PC-3 (cell line): ENCODE data around the gene ERGIC1. TPM values are rescaled to one million over a fixed set of nuclear protein-coding genes. Genes with fewer than 3 reads are reported as not detected.

ENCODE experiments used
- ATAC-seq: fragments of 200-7000 bp; cut with Tn5 transposase; 2 replicates; pipeline ENCODE4 v1.9.1; 2020; ENCODE audit warnings: mild to moderate bottlenecking, moderate library complexity
- BruUV-seq: library from RNA; stranded (reverse); fragments of 400-500 nt; replicated peaks from 2 replicates; lab custom pipeline; 2021; lab: Mats Ljungman, UMichigan
- CTCF ChIA-PET: fragments of 300-600 bp; sonication (Branson Sonifier 250); formaldehyde crosslinking; loops from one replicate; lab custom pipeline; 2022; ENCODE audit warnings: antibody characterized with exemption; lab: Charles Lee
- POLR2A ChIA-PET: fragments of 300-600 bp; sonication (Branson Sonifier 250); formaldehyde crosslinking; loops from one replicate; lab custom pipeline; 2022; ENCODE audit warnings: antibody characterized with exemption; ENCODE audit not compliant: unreplicated experiment; lab: Charles Lee
- DNase-seq: peaks from one replicate; pipeline ENCODE4 v3.0.0-alpha.2; 2015
- H2AFZ ChIP-seq: fragments of 300-600 bp; sonication (generic); 2 replicates; pipeline ENCODE4 v1.6.0; 2016; ENCODE audit warnings: antibody characterized with exemption, low read length
- H3F3A ChIP-seq: fragments of 300-600 bp; sonication (generic); one replicate; pipeline ENCODE4 v1.6.0; 2017; ENCODE audit warnings: antibody characterized with exemption, low read length, control low read depth, mild to moderate bottlenecking; ENCODE audit not compliant: unreplicated experiment
- H3K27ac ChIP-seq: fragments of 300-600 bp; sonication (generic); 2 replicates; pipeline ENCODE4 v1.5.1; 2016; ENCODE audit warnings: mild to moderate bottlenecking, low read length
- H3K27me3 ChIP-seq: fragments of 300-600 bp; sonication (generic); 2 replicates; pipeline ENCODE4 v1.6.1; 2016; ENCODE audit warnings: low read length, mixed read lengths
- H3K36me3 ChIP-seq: fragments of 300-600 bp; sonication (generic); 2 replicates; pipeline ENCODE4 v1.6.1; 2016; ENCODE audit warnings: low read depth, mixed run types, low read length, mixed read lengths
- H3K4me1 ChIP-seq: fragments of 300-600 bp; sonication (generic); 2 replicates; pipeline ENCODE4 v1.5.1; 2016; ENCODE audit warnings: low read length; ENCODE audit not compliant: insufficient read depth
- H3K4me2 ChIP-seq: fragments of 300-600 bp; sonication (generic); 2 replicates; pipeline ENCODE4 v1.6.0; 2016; ENCODE audit warnings: low read length
- H3K4me3 ChIP-seq: fragments of 300-600 bp; sonication (generic); 2 replicates; pipeline ENCODE4 v1.5.1; 2016; ENCODE audit warnings: mild to moderate bottlenecking, low read length, mixed read lengths
- H3K79me2 ChIP-seq: fragments of 300-600 bp; sonication (generic); 2 replicates; pipeline ENCODE4 v1.6.1; 2017; ENCODE audit warnings: low read length, mixed read lengths
- H3K9ac ChIP-seq: fragments of 300-600 bp; sonication (generic); 2 replicates; pipeline ENCODE4 v1.6.0; 2016; ENCODE audit warnings: mild to moderate bottlenecking, low read length
- H3K9me2 ChIP-seq: fragments of 300-600 bp; sonication (generic); replicated peaks from 2 replicates; pipeline ENCODE4 v1.6.1; 2016; ENCODE audit warnings: mixed run types, low read length, mixed read lengths
- H3K9me3 ChIP-seq: fragments of 300-600 bp; sonication (generic); 2 replicates; pipeline ENCODE4 v1.6.1; 2016; ENCODE audit warnings: low read length, mixed read lengths
- H4K20me1 ChIP-seq: fragments of 300-600 bp; sonication (generic); 2 replicates; pipeline ENCODE4 v1.6.1; 2016; ENCODE audit warnings: low read length, mixed read lengths
- CTCF ChIP-seq: fragments of 300-600 bp; sonication (generic); conservative IDR thresholded peaks from 2 replicates; pipeline ENCODE4 v1.5.1; 2017; ENCODE audit warnings: antibody characterized with exemption, low read depth, mild to moderate bottlenecking, low read length
- EZH2 ChIP-seq: fragments of 300-600 bp; sonication (generic); IDR thresholded peaks from one replicate; pipeline ENCODE4 v1.6.1; 2017; ENCODE audit warnings: antibody characterized with exemption, mild to moderate bottlenecking, low read length; ENCODE audit not compliant: unreplicated experiment
- EZH2phosphoT487 ChIP-seq: fragments of 300-600 bp; sonication (generic); IDR thresholded peaks from 2 replicates; pipeline ENCODE4 v1.6.1; 2018; ENCODE audit warnings: mild to moderate bottlenecking, antibody characterized with exemption, low read length, borderline replicate concordance
- intact Hi-C: fragments of 100-400 bp; cut with micrococcal nuclease; formaldehyde crosslinking; loops from 2 replicates; pipeline ENCODE4 v1.9.0; 2023
- total RNA-seq: library from RNA; depleted of rRNA; stranded (reverse); fragments of >200 nt; gene quantifications from 2 replicates; pipeline ENCODE4 v1.2.3, GENCODE V29; 2014

ERGIC1 gene
- total RNA-seq, 1 experiment from 2014 or later = 148 TPM

- ChIA-PET CTCF (no interaction called here), POLR2A (no interaction called here)
- Histone ChIP-seq H3K9ac (peak overlapping the region; percentile 49), H3K9me3 (no peaks in the 10 kb centered on the region), H3K79me2 (no peaks in the 10 kb centered on the region), H2AFZ (no peak overlapping the region), H3K9me2 (no peaks in the 10 kb centered on the region), H4K20me1 (no peaks in the 10 kb centered on the region), H3K4me2 (peak overlapping the region; percentile 15; the same call in 1 of the 2 replicates), H3K4me3 (no peak overlapping the region), H3F3A (no peaks in the 10 kb centered on the region), H3K27ac (peak overlapping the region; percentile 94), H3K36me3 (no peaks in the 10 kb centered on the region), H3K27me3 (no peaks in the 10 kb centered on the region), H3K4me1 (peaks cover 55% of the 10 kb centered on the region)
- DNase-seq (peak; percentile 87), ATAC-seq (peak; percentile 10; the same call in 1 of the 2 replicates)
- intact Hi-C loops = no loop called here
- no TSS peak for BruUV-seq
- TF ChIP-seq CTCF (no peak), EZH2phosphoT487 (no peak), EZH2 (no peak)
Measured at GRCh38 chr5:172801179-172801671, 32.8 kb upstream of the ERGIC1 start.

- Histone ChIP-seq H3K9ac (peak overlapping the region; percentile 49; the same call in 1 of the 2 replicates), H3K36me3 (no peaks in the 10 kb centered on the region), H3F3A (no peaks in the 10 kb centered on the region), H3K27me3 (no peaks in the 10 kb centered on the region), H4K20me1 (no peaks in the 10 kb centered on the region), H3K4me1 (peaks cover 59% of the 10 kb centered on the region), H3K4me3 (no peak overlapping the region), H3K9me3 (no peaks in the 10 kb centered on the region), H3K9me2 (no peaks in the 10 kb centered on the region), H3K4me2 (no peak overlapping the region), H3K79me2 (no peaks in the 10 kb centered on the region), H2AFZ (no peak overlapping the region), H3K27ac (peak overlapping the region; percentile 94)
- BruUV-seq = no TSS peak
- ATAC-seq (no peak), DNase-seq (no peak)
- ChIA-PET CTCF (no interaction called here), POLR2A (no interaction called here)
- intact Hi-C loops = no loop called here
- TF ChIP-seq EZH2phosphoT487 (no peak), EZH2 (no peak), CTCF (no peak)
Measured at GRCh38 chr5:172802112-172802511, 31.9 kb upstream of the ERGIC1 start.

- no peak for ATAC-seq
- DNase-seq = peak; percentile 69
- TF ChIP-seq EZH2 (no peak), CTCF (no peak), EZH2phosphoT487 (no peak)
- Histone ChIP-seq H3K36me3 (no peaks in the 10 kb centered on the region), H3K9ac (no peak overlapping the region; the same call in 1 of the 2 replicates), H3K4me2 (no peak overlapping the region), H3K4me3 (no peak overlapping the region), H3K4me1 (peaks cover 60% of the 10 kb centered on the region), H3K27ac (peak overlapping the region; percentile 94; the same call in 1 of the 2 replicates), H3F3A (no peaks in the 10 kb centered on the region), H3K9me2 (no peaks in the 10 kb centered on the region), H4K20me1 (no peaks in the 10 kb centered on the region), H3K9me3 (no peaks in the 10 kb centered on the region), H3K79me2 (no peaks in the 10 kb centered on the region), H3K27me3 (no peaks in the 10 kb centered on the region), H2AFZ (no peak overlapping the region)
- intact Hi-C loops = no loop called here
- POLR2A ChIA-PET = no interaction called here
- CTCF ChIA-PET = no interaction called here
- no TSS peak for BruUV-seq
Measured at GRCh38 chr5:172802567-172803176, 31.4 kb upstream of the ERGIC1 start.
